ENCODE measurements around the gene TMEM123. TPM values are rescaled to one million over a fixed set of nuclear protein-coding genes. Genes with fewer than 3 reads are reported as not detected.
A peak's percentile ranks its signal among the peaks of the same experiment; 100 is the strongest.

Gene TMEM123
- polyA plus RNA-seq, 1 experiment, result 200 TPM

- Histone ChIP-seq H3K36me3 (ENCODE audit: control insufficient read depth, insufficient read depth, low read length) (no peaks in the 10 kb centered on the region), H3K4me3 (ENCODE audit: low read depth, low read length) (no peak overlapping the region), H3K27me3 (ENCODE audit: control insufficient read depth, insufficient read depth, low read length) (0 out of 2 replicates have a peak, but pooled peaks cover 1% of the 10 kb centered on the region)
- TF ChIP-seq CTCF (IDR thresholded peaks at IDR 0.05; ENCODE audit: insufficient read depth, low read depth, low read length), result no peak
- ChIA-PET POLR2A (interaction anchor here (0.6 kb wide), 1 partner anchor 80 kb away, joined by 3 read pairs; no protein-coding TSS in a partner anchor), CTCF (interaction anchor here (0.9 kb wide), 1 partner anchor 132 kb away, joined by 3 read pairs; no protein-coding TSS in a partner anchor)
- no peak for DNase-seq (ENCODE audit: low read depth)
Measured at GRCh38 chr11:102473543-102473942, 21.0 kb upstream of the TMEM123 start.

GRCh38 chr11:102472127-102472526 is 19.6 kb upstream of the TMEM123 start:
- Histone ChIP-seq H3K36me3 (ENCODE audit: control insufficient read depth, insufficient read depth, low read length) (no peaks in the 10 kb centered on the region), H3K27me3 (ENCODE audit: control insufficient read depth, insufficient read depth, low read length) (0 out of 2 replicates have a peak, but pooled peaks cover 1% of the 10 kb centered on the region), H3K4me3 (ENCODE audit: low read depth, low read length) (no peak overlapping the region)
- DNase-seq (ENCODE audit: low read depth), result no peak
- no peak for TF ChIP-seq CTCF (IDR thresholded peaks at IDR 0.05; ENCODE audit: insufficient read depth, low read depth, low read length)
- ChIA-PET CTCF (no interaction called here), POLR2A (no interaction called here)

GRCh38 chr11:102471474-102471873 is 18.9 kb upstream of the TMEM123 start:
- POLR2A ChIA-PET, result no interaction called here
- no peak overlapping the region for H3K4me3 ChIP-seq (ENCODE audit: low read depth, low read length)
- TF ChIP-seq CTCF (IDR thresholded peaks at IDR 0.05; ENCODE audit: insufficient read depth, low read depth, low read length), result no peak
- CTCF ChIA-PET, result no interaction called here
- 0 out of 2 replicates have a peak, but pooled peaks cover 1% of the 10 kb centered on the region for H3K27me3 ChIP-seq (ENCODE audit: control insufficient read depth, insufficient read depth, low read length)
- H3K36me3 ChIP-seq (ENCODE audit: control insufficient read depth, insufficient read depth, low read length), result no peaks in the 10 kb centered on the region
- no peak for DNase-seq (ENCODE audit: low read depth)

GRCh38 chr11:102470251-102470650 is 17.7 kb upstream of the TMEM123 start:
- no peak for TF ChIP-seq CTCF (IDR thresholded peaks at IDR 0.05; ENCODE audit: insufficient read depth, low read depth, low read length)
- no peak for DNase-seq (ENCODE audit: low read depth)
- ChIA-PET POLR2A (no interaction called here), CTCF (no interaction called here)
- H3K36me3 ChIP-seq (ENCODE audit: control insufficient read depth, insufficient read depth, low read length), result no peaks in the 10 kb centered on the region
- H3K4me3 ChIP-seq (ENCODE audit: low read depth, low read length), result no peak overlapping the region
- 0 out of 2 replicates have a peak, but pooled peaks cover 1% of the 10 kb centered on the region for H3K27me3 ChIP-seq (ENCODE audit: control insufficient read depth, insufficient read depth, low read length)

- ChIA-PET POLR2A (no interaction called here), CTCF (no interaction called here)
- Histone ChIP-seq H3K27me3 (ENCODE audit: control insufficient read depth, insufficient read depth, low read length) (0 out of 2 replicates have a peak, but pooled peaks cover 1% of the 10 kb centered on the region), H3K4me3 (ENCODE audit: low read depth, low read length) (no peak overlapping the region), H3K36me3 (ENCODE audit: control insufficient read depth, insufficient read depth, low read length) (no peaks in the 10 kb centered on the region)
- no peak for TF ChIP-seq CTCF (IDR thresholded peaks at IDR 0.05; ENCODE audit: insufficient read depth, low read depth, low read length)
- peak; percentile 77 for DNase-seq (ENCODE audit: low read depth)
Measured at GRCh38 chr11:102469196-102469821, 16.7 kb upstream of the TMEM123 start.

Measured in BJ (cell line).